H1 (cell line): Measurements from ENCODE around the gene HIPK3. TPM values are rescaled to one million over a fixed set of nuclear protein-coding genes. Genes with fewer than 3 reads are reported as not detected.

Source experiments
- CTCF ChIA-PET: fragments of 300-600 bp; sonication (Branson Sonifier 250); formaldehyde crosslinking; loops from one replicate; lab custom pipeline; 2021; ENCODE audit not compliant: partially characterized antibody; lab: Charles Lee
- POLR2A ChIA-PET: fragments of 300-600 bp; sonication (Branson Sonifier 250); formaldehyde crosslinking; loops from one replicate; lab custom pipeline; 2021; ENCODE audit warnings: inconsistent platforms; ENCODE audit not compliant: partially characterized antibody; lab: Charles Lee
- DNase-seq, 2 experiments: peaks; one replicate each; pipeline versions ENCODE4 v3.0.0 to v3.0.0-alpha.2; 2010 to 2022; ENCODE audit warnings: low spot score in 2 of 2, low read depth in 1 of 2, mixed read lengths in 1 of 2
- FAIRE-seq: peaks from 2 replicates; lab custom pipeline; 2011; peaks lifted over from hg19 to GRCh38; lab: Jason Lieb, UNC
- H2AFZ ChIP-seq: 2 replicates; pipeline ENCODE4 v1.8.1; 2012; ENCODE audit warnings: low read length, inconsistent platforms
- H2AK5ac ChIP-seq: 2 replicates; pipeline ENCODE4 v1.6.1; 2013; ENCODE audit warnings: low read depth, low read length
- H2BK120ac ChIP-seq: replicated peaks from 2 replicates; pipeline ENCODE3; 2013; ENCODE audit warnings: low read depth, low read length, inconsistent platforms
- H2BK12ac ChIP-seq: 2 replicates; pipeline ENCODE4 v1.6.1; 2013; ENCODE audit warnings: low read depth, low read length
- H2BK15ac ChIP-seq: 2 replicates; pipeline ENCODE4 v1.6.1; 2013; ENCODE audit warnings: low read length
- H2BK20ac ChIP-seq: 2 replicates; pipeline ENCODE4 v1.6.1; 2013; ENCODE audit warnings: low read length
- H2BK5ac ChIP-seq: 2 replicates; pipeline ENCODE4 v1.6.1; 2013; ENCODE audit warnings: low read depth, low read length
- H3K14ac ChIP-seq: 2 replicates; pipeline ENCODE4 v1.6.1; 2013; ENCODE audit warnings: inconsistent platforms; ENCODE audit not compliant: insufficient read length
- H3K18ac ChIP-seq: 2 replicates; pipeline ENCODE4 v1.6.1; 2013; ENCODE audit warnings: low read length; ENCODE audit errors: extremely low read depth
- H3K23ac ChIP-seq: 2 replicates; pipeline ENCODE4 v1.6.1; 2013; ENCODE audit warnings: inconsistent platforms; ENCODE audit not compliant: insufficient read length
- H3K23me2 ChIP-seq: 2 replicates; pipeline ENCODE4 v1.6.1; 2013; ENCODE audit warnings: low read depth, low read length
- H3K27ac ChIP-seq: 2 replicates; pipeline ENCODE4 v1.6.1; 2011; ENCODE audit warnings: low read depth, low read length, inconsistent platforms
- H3K27me3 ChIP-seq, 4 experiments: replicated peaks in 1 of 4; 1 replicate in 1 of 4; 2 replicates in 3 of 4; pipeline versions ENCODE4 v1.6.1 to v1.8.1; 2011 to 2013; ENCODE audit warnings: low read length in 3 of 4, mild to moderate bottlenecking in 3 of 4, inconsistent platforms in 2 of 4, mixed read lengths in 2 of 4, moderate library complexity in 1 of 4; ENCODE audit not compliant: control insufficient read depth in 3 of 4, insufficient read depth in 3 of 4; ENCODE audit errors: extremely low read depth in 1 of 4
- H3K36me3 ChIP-seq, 4 experiments: 2 replicates each; pipeline versions ENCODE4 v1.6.1 to v1.8.1; 2011 to 2013; ENCODE audit warnings: mild to moderate bottlenecking in 4 of 4, low read length in 3 of 4, moderate library complexity in 2 of 4, control low read depth in 1 of 4, inconsistent platforms in 1 of 4; ENCODE audit not compliant: insufficient read depth in 4 of 4, control insufficient read depth in 2 of 4
- H3K4ac ChIP-seq: replicated peaks from 2 replicates; pipeline ENCODE3; 2013; ENCODE audit warnings: low read length, low read depth, mixed read lengths, inconsistent platforms; ENCODE audit not compliant: insufficient read length
- H3K4me1 ChIP-seq, 4 experiments: replicated peaks in 1 of 4; 1 replicate in 1 of 4; 2 replicates in 3 of 4; pipeline versions ENCODE4 v1.6.1 to v1.8.1; 2011 to 2013; ENCODE audit warnings: low read length in 3 of 4, inconsistent platforms in 2 of 4, mixed read lengths in 1 of 4; ENCODE audit not compliant: insufficient read depth in 4 of 4, control insufficient read depth in 3 of 4
- H3K4me2 ChIP-seq, 2 experiments: 2 replicates each; pipeline versions ENCODE4 v1.6.1 to v1.8.1; 2011 to 2013; ENCODE audit warnings: low read depth in 2 of 2, low read length in 2 of 2, control low read depth in 1 of 2, inconsistent platforms in 1 of 2, mild to moderate bottlenecking in 1 of 2; ENCODE audit not compliant: insufficient read depth in 1 of 2
- H3K4me3 ChIP-seq, 4 experiments: fragments of 200-600, 300-600 bp in 1 of 4; sonication (generic), shearing (Covaris generic), sonication (Bioruptor Twin) in 1 of 4; 2 replicates each; pipeline versions ENCODE4 v1.5.1 to v1.8.1; 2011 to 2016; ENCODE audit warnings: low read length in 4 of 4, low read depth in 3 of 4, control low read depth in 2 of 4, inconsistent platforms in 2 of 4, mild to moderate bottlenecking in 2 of 4, mixed read lengths in 1 of 4, moderate library complexity in 1 of 4; ENCODE audit not compliant: insufficient read depth in 2 of 4; ENCODE audit errors: extremely low read depth in 1 of 4
- H3K56ac ChIP-seq: replicated peaks from 2 replicates; pipeline ENCODE3; 2013; ENCODE audit warnings: low read depth, mild to moderate bottlenecking, mixed read lengths, low read length, inconsistent platforms; ENCODE audit not compliant: insufficient read length
- H3K79me1 ChIP-seq: 2 replicates; pipeline ENCODE4 v1.6.1; 2013; ENCODE audit warnings: low read depth, low read length, control low read depth
- H3K79me2 ChIP-seq, 2 experiments: 2 replicates each; pipeline versions ENCODE4 v1.6.1 to v1.8.1; 2012 to 2013; ENCODE audit warnings: low read length in 2 of 2, mild to moderate bottlenecking in 2 of 2, inconsistent platforms in 1 of 2; ENCODE audit not compliant: insufficient read depth in 2 of 2, control insufficient read depth in 1 of 2
- H3K9ac ChIP-seq, 4 experiments: replicated peaks in 1 of 4; 1 replicate in 1 of 4; 2 replicates in 3 of 4; pipeline versions ENCODE4 v1.6.1 to v1.8.1; 2011 to 2013; ENCODE audit warnings: low read depth in 3 of 4, low read length in 3 of 4, control low read depth in 2 of 4, mild to moderate bottlenecking in 2 of 4, moderate library complexity in 2 of 4, inconsistent platforms in 1 of 4; ENCODE audit errors: extremely low read depth in 1 of 4
- H3K9me3 ChIP-seq, 2 experiments: 2 replicates each; pipeline versions ENCODE4 v1.6.1 to v1.8.1; 2012 to 2013; ENCODE audit warnings: mild to moderate bottlenecking in 2 of 2, moderate library complexity in 2 of 2, control low read depth in 1 of 2, inconsistent platforms in 1 of 2, low read depth in 1 of 2, low read length in 1 of 2, mixed read lengths in 1 of 2; ENCODE audit not compliant: insufficient read depth in 2 of 2
- H4K20me1 ChIP-seq, 2 experiments: replicated peaks in 1 of 2; 2 replicates each; pipeline versions ENCODE3 to v1.8.1; 2011 to 2013; ENCODE audit warnings: inconsistent platforms in 2 of 2, low read length in 2 of 2, mild to moderate bottlenecking in 1 of 2; ENCODE audit not compliant: insufficient read depth in 2 of 2, control insufficient read depth in 1 of 2
- H4K5ac ChIP-seq: 2 replicates; pipeline ENCODE4 v1.6.1; 2013; ENCODE audit warnings: low read length, low read depth, mixed read lengths, inconsistent platforms; ENCODE audit not compliant: insufficient read length
- H4K8ac ChIP-seq: 2 replicates; pipeline ENCODE4 v1.8.0; 2013; ENCODE audit warnings: mild to moderate bottlenecking, moderate library complexity, low read length, inconsistent platforms; ENCODE audit not compliant: insufficient read depth; ENCODE audit errors: extremely low read depth
- H4K91ac ChIP-seq: replicated peaks from 2 replicates; pipeline ENCODE3; 2013; ENCODE audit warnings: low read length, mixed read lengths, inconsistent platforms; ENCODE audit not compliant: insufficient read length
- MAFK ChIP-seq: IDR thresholded peaks from 2 replicates; pipeline ENCODE4 v1.6.1; 2012; ENCODE audit warnings: low read depth, mild to moderate bottlenecking, improper control_type of control experiment, low read length
- polyA plus RNA-seq, 7 experiments: library from polyadenylated mRNA; depleted of rRNA in 3 of 7; stranded (reverse) in 5 of 7; unstranded in 2 of 7; fragments of >200 nt in 5 of 7; fragments of 200-250 nt in 2 of 7; gene quantifications; 1 replicate in 5 of 7; 2 replicates in 1 of 7; 4 replicates in 1 of 7; pipeline versions ENCODE4 v1.2.1 to v1.2.3, GENCODE V29; 2011 to 2013; ENCODE audit warnings: missing spikeins in 2 of 7, mixed read lengths in 2 of 7
- total RNA-seq: library from RNA; stranded (reverse); fragmentation: NEBNext Ultra II Directional; extraction: Animal tissue kit (Norgen Biotek cat#: 25700); gene quantifications from 2 replicates; pipeline ENCODE4 v1.2.1, GENCODE V29; 2021

HIPK3 gene
- total and polyA plus RNA-seq, 2 of the 8 experiments (the other 6 are each of a cell fraction or from before 2014, with no cell fraction given) = 5.0 to 22.3 TPM

- FAIRE-seq = no peak
- no peak for TF ChIP-seq MAFK
These were observed 43.0 kb upstream of the HIPK3 start for GRCh38 chr11:33214187-33214586.

More at GRCh38 chr11:33214187-33214586, 43.0 kb upstream of the HIPK3 start:
- Histone ChIP-seq H3K4me1 (no peaks in the 10 kb centered on the region), H3K4ac (no peak overlapping the region), H3K27ac (no peak overlapping the region), H3K79me2 (no peaks in the 10 kb centered on the region), H2BK120ac (no peak overlapping the region), H4K5ac (no peak overlapping the region), H3K14ac (no peak overlapping the region), H4K8ac (no peak overlapping the region), H3K18ac (no peak overlapping the region), H3K27me3 (no peaks in the 10 kb centered on the region), H2AFZ (no peak overlapping the region), H3K9me3 (no peaks in the 10 kb centered on the region), H3K23ac (no peak overlapping the region), H3K79me1 (no peaks in the 10 kb centered on the region), H3K36me3 (no peaks in the 10 kb centered on the region), H2BK15ac (no peak overlapping the region), H3K4me3 (no peak overlapping the region), H3K9ac (no peak overlapping the region), H2BK20ac (no peak overlapping the region), H3K4me2 (no peak overlapping the region), H2BK5ac (no peak overlapping the region), H2AK5ac (no peak overlapping the region), H2BK12ac (no peak overlapping the region), H3K23me2 (no peaks in the 10 kb centered on the region), H4K91ac (no peak overlapping the region), H3K56ac (no peak overlapping the region), H4K20me1 (no peaks in the 10 kb centered on the region)
- no peak for DNase-seq
- CTCF ChIA-PET = no interaction called here
- POLR2A ChIA-PET = interaction anchor here (0.6 kb wide), 1 partner anchor 232 kb away, joined by 4 read pairs; no protein-coding TSS in a partner anchor
